HG02588 (cell line): ENCODE measurements around the gene ANO7.

ENCODE experiments used
- ATAC-seq: cut with Tn5 transposase; IDR thresholded peaks from one replicate; pipeline ENCODE4 v1.9.1; 2021; ENCODE audit warnings: mild to moderate bottlenecking, moderate library complexity; ENCODE audit not compliant: unreplicated experiment

ANO7 gene

GRCh38 chr2:241226723-241227572, 38.5 kb downstream of the ANO7 start:
- no peak for ATAC-seq

DNA sequence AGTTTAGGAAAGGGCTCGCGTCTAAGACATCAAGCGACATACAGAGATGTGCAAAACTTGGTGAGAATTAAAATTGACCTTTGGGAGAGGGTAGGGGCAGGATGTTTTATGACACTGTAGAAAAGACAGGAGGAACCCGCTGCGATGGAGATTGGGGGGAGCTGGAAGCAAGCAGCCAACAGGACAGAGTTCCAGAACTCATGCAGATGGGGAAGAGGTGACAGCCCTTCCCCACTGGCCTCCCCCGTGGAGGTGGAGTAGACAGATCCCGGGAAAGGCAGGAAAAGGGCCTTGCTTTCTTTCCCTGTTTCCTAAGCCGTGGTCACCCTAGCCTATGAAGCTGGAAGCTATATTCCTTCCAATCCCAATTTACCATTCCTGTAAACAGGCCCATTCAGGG, 39.1 kb downstream of the ANO7 start:
- no peak for ATAC-seq

- no peak for ATAC-seq
Observed at GRCh38 chr2:241228081-241228859, 39.8 kb downstream of the ANO7 start.

GRCh38 chr2:241228860-241229516, 40.5 kb downstream of the ANO7 start:
- ATAC-seq: no peak

DNA sequence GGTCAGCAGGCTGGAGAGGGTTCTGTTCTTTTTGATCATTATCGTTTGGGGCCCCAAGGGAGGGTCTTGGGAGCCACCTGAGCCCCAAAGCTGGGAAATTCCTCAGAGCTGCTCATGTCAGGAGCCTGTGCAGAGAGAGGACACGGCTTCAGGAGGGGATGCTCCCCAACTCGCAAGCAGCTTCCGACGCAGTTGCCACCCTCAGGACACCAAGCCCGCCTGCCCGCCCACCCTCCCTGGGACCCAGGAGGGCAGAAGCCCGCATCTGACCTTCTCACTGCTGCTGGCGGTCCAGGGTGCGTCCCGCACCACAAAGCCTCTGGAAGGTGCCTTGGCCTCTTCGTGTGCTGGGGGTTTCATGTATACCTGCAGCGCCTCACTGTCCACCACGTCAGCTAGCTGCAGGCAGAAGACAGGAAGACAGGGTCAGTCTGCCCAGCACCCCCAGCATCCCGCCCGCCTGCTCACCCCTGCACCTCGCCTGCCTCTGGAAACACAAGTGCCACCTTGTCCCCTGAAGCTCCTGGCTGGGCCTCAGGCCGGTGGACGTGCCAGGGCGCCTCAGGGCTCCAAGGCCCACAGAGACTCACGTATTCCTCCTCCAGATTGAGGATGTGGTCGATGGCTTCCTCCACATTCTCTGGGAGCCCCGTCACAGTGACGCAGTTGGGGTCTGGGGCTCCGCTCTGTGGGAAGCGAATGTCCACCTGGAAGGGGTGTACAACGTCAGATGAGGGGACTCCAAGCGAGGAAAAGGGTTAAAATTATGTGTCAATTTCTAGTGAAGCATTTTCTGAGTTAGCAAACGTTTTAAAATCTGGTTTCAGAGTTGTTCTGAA, 41.3 kb downstream of the ANO7 start:
- ATAC-seq: no peak

DNA sequence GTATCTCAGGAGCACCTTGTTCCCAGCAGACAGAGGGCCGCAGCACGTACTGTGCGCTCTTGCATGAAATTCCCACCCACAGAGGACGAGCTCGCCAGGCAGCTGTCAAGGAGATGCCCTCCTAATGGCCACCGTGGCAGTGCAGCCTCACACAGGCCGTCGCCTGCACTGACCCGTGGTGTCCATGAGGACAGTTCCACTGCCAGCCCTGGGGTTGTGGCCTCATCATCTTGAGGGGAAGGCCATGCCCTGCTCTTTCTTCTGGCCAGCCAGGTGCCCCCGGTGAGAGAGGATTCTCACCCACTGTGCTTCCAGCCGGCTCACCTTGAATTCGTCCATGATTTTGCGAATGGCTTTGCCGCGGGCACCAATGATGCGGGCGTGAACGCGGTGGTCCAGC, 42.0 kb downstream of the ANO7 start:
- no peak for ATAC-seq

GRCh38 chr2:241232736-241233575, 44.5 kb downstream of the ANO7 start:
- ATAC-seq: no peak

DNA sequence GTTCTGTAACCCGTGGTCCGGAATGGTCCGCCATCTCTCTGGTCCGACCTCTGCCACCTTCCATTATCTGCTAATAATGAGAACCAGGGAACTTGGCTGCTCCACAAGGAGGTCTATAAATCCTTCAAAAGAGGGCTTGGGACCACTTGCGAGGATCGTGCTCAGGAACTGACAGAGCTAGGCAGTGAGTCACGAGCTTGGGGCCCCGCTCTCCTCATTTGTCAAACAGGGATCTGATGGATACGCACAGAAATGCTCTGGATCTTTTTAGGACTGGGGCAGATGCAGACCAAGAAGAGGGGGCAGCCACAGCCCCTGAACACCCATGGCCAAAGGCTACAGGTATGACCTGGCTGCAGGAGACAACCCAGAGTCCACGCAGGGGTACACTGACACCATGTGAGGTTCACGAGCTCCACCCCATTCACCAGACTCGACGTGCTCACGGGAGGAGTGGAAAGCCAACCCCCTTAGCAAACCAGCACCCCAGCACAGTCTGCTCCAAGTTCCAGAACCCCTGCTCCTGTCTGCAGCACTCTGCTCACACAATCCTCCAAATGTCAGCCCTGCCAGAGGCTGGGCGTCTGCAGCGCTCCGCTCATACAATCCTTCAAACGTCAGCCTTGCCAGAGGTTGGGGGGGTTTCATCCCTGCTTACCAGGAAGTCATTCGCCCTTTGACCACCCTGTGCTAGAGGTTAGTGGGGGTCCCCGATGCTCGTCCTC, 45.8 kb downstream of the ANO7 start:
- ATAC-seq: no peak

DNA sequence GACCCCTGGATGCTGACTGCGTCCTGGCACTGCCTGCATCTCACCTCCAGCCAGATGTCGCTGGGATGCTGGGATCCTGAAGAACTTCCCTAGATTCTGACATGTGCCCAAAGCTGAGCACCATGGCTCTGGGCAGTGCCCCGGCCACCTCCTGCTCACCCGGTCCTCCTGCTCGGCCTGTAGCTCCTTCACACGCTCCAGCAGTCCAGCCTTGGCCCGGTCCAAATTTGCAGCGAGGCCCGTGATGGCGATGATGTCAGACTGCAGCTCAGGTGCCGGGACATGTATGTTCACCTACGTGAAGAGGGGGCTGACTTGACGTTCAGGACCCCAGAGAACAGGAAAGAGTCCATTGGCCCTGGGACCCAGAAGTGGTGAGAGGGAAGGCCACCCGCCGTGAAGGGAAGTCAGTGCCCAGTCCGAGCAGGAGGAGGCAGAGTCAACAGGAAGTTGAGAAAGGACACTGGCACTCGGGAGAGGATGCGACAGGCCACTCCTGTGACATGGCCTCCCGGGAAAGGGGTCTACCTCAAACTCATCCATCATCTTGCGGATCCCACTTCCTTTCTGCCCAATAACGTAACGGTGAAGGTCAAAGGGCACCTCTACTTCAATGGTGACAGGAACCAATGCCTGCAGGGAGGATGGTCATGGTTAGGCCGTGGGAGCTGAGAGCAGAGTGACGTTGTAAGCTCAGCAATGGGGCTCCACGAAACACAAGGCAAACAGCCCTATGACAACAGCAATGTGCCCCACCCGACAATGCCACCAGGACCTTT, 46.7 kb downstream of the ANO7 start:
- ATAC-seq: no peak

DNA sequence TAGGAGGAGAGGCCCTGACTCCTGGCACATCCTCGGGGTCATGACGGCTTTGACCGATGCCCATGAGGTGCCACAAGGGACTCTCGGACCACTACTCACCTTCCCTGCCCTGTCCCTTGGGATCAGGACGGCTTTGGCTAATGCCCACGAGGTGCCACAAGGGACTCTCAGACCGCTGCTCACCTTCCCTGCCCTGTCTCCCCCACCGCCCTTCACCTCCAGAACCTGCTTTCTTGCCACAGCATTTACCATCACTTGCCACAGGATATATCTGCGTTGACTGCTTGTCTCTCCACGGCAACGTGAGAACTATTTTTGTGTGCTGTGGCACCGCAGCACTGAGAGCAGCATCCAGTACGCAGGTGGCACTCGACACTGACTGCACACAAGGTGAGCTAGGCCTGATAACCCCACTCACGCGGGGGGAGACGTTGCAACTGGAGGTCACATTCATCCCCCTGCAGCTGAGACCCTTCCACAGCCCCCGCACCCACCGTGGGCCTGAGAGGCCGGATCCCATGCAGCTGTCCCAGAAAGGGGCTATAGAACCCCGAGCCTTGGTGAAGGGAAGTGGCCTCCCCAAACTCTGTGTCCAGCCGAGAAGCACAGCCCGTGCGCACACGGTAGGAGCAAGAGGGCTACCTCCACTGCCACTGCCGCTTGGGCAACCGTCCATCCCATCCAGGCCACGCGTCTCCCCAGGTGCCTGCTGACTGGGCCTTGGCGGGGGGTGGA, 47.5 kb downstream of the ANO7 start:
- no peak for ATAC-seq

GRCh38 chr2:241237047-241237446, 48.6 kb downstream of the ANO7 start:
- no peak for ATAC-seq

DNA sequence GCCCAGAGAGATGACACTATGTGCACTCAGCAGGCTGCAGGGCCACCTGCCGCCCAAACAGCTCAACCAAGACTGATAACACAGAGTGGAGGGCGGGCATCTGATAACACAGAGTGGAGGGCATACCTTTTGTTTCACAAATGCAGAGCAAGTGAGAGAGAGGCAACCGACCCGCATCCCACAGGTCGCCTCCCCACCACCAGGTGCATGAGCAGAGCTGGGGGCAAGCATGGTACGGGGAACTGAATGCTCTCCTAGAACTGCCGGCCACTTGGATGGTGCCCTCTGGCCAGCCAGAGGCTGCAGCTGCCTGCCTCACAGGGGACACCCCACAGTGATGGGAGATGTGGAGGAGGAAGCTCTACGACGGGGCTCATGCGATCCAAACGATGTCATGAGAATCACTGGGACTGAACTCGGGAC, 49.5 kb downstream of the ANO7 start:
- no peak for ATAC-seq

- no peak for ATAC-seq
Observed at GRCh38 chr2:241238693-241239198, 50.3 kb downstream of the ANO7 start.

GRCh38 chr2:241239552-241240202, 51.2 kb downstream of the ANO7 start:
- no peak for ATAC-seq

DNA sequence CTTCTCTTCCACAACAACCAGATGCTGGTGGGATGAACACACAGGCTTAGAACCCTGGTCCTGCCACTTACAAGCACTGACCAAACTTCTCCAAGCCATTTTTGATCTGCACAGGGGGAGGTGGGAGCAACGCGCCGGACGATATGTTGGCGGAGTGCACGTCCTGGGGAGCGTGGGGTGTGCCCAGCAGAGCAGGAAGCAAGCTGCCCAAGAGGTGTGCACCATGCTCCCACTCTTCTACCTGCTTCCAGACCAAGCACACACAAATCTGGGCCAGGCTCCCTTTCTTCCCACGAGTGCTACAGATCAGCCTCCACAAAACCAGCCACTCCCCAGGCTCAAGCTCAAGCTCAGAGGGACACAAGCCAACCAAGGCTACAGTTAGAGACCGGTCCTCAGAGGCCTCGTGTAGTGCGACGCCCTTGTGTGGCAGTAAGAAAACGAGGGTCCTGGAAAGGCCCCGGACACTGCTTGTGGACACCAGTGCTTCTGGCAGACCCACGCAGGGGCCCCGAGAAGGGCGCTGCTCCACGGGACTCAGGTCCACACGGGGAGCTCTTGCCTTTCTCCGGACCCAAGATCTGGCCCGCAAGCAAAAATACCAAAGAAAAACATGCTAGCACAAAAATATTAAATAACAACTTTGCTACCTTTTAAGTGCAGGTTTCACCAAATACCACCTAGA, 52.0 kb downstream of the ANO7 start:
- ATAC-seq: no peak

GRCh38 chr2:241241669-241242068, 53.2 kb downstream of the ANO7 start:
- no peak for ATAC-seq
